GM19372 (cell line): ENCODE data around the gene ITSN1.

Experiments used
- ATAC-seq: cut with Tn5 transposase; IDR thresholded peaks from one replicate; pipeline ENCODE4 v1.9.1; 2021; ENCODE audit warnings: mild to moderate bottlenecking, low read depth, moderate library complexity; ENCODE audit not compliant: unreplicated experiment

The ITSN1 gene

GRCh38 chr21:33801424-33802405 lies 159.4 kb downstream of the ITSN1 start:
- ATAC-seq, result no peak

DNA sequence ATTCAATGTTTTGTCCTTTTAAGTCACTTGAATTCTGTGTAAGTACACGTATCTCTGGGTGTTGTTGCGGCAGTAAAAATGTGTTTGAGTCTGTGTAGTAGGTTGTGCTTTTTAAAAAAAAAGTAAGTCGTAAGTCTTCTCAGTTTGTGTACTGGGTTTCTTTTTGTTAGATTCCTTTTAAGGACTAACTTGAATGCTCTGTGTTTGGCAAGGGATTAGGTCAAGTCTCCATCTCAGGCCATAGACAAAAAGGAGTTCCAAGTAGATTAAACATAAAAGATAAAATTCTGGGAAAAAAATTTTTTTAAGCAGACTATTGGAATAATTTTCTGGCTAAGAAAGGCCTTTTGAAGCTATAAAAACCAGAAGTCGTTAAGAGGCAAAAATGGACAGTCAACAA lies 160.2 kb downstream of the ITSN1 start:
- ATAC-seq, result no peak

- no peak for ATAC-seq
These were observed 166.5 kb downstream of the ITSN1 start for GRCh38 chr21:33808715-33809367.

DNA sequence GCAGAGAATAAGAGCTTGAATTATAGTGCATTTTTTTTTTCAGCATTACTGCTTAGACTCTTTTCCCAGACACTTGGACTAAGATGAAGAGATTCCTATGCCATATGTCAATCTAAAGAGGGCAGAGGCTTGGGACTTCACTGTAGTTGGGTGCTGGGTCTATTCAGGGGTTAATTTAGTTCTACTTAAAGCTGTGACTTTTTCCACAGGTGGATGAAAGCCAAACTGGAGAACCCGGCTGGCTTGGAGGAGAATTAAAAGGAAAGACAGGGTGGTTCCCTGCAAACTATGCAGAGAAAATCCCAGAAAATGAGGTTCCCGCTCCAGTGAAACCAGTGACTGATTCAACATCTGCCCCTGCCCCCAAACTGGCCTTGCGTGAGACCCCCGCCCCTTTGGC lies 168.5 kb downstream of the ITSN1 start:
- ATAC-seq, result no peak

DNA sequence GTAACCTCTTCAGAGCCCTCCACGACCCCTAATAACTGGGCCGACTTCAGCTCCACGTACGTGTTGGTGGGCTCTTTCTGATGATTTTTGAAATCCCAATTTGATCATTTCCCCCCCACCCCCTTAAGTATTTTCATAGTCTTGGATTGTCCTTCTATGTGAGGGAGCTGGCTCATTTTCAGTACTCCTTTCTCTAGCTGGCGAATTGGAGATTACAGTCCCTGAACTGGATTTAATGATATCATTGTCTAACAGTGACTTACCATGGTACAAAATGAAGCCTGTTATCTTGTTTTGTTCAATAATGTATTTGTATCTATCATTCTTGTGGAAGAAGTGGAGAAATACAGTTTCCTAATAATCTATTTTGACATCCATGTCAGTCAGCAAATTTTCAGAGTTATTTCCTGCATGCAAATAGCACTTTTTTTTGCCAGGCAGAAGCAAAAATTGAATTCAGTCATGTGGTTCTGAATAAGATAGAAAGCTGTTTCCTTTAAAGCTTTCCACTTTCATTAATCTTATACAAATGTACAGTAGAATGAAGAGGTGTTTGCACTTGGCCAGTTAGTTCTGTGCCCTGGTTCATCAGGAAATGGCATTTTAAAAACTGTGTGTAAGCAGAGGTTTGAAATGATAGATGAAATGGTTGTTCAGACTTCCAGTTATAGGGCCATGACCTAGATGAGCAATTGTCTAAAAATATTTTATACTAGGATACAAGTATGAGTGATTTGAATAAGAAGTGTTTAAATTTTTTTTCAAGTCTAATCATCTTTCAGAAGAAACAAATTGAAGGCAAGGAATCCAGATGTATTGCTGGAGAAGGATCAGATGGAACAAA lies 169.1 kb downstream of the ITSN1 start:
- no peak for ATAC-seq

GRCh38 chr21:33813832-33814365 lies 171.6 kb downstream of the ITSN1 start:
- no peak for ATAC-seq

DNA sequence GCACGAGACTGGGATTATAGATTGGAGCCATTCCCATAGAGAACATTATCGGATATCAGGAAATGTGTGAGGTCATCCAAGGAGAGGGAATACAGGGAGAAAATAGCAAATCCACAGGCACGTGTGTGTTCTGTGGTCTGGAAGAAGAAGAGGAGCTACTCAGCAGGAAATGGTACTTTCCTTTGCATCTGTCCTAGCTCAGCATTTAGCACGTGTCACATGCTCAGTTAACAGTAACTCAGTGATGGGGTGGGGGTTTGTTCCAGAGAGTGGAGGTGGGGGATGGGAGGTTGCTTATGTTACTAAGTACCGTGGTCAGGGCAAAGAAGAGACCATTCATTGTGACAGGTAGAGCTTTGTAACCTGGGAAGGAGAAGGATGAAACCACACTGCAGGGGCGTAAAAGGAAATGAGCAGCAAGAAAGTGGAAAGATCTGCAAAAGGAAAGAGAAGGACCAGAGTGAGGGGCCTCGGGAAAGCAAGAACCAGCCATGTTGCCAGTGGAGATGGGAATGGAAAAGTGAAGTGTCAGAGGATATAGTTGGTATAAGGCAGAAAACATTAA lies 172.9 kb downstream of the ITSN1 start:
- ATAC-seq, result no peak

- no peak for ATAC-seq
These were observed 173.9 kb downstream of the ITSN1 start for GRCh38 chr21:33816174-33816573.

DNA sequence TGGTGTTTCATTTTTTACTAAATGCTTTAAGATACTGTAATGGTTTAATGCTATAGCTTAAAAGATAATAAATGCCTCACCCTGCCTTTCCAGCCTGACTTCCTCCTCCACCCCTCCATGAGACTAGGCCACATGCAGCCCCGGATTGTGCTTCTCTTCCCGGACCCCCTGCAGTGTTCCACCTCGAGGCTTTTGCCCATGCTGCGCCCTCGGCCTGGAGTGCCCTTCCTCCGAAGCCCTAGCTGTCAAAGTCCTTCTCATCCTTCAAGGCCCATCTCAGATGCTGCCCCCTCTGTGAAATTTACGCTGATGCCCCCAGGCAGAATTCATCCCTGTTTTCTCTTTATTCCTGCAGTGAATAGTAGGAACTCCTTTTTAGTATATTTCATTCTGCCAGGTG lies 174.8 kb downstream of the ITSN1 start:
- ATAC-seq, result no peak

- no peak for ATAC-seq
These were observed 175.6 kb downstream of the ITSN1 start for GRCh38 chr21:33817663-33818451.

DNA sequence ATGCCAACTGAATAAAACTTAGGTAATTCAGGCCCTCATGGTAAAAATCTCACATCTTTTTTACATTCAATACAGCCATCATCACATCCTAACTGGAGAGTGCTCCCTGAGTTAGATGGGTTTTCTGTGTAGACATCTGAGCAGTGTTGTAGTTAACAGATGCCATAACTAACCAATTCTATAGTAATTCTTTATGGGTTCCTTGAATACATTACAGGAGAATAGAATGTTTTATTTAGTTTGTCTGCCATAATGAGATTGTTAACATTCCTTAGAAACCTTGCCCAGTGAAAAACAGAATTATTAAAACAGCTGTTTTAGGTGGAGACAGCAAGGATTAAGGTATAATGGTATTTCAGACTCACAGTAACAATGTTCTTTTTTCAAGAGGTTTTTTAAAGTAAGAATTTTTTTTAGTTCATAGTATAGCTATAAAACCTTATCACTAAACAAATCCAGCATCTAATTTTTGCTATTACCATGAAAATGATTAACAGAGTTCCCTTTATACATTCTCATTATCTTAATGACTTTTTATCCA lies 178.0 kb downstream of the ITSN1 start:
- ATAC-seq, result no peak

DNA sequence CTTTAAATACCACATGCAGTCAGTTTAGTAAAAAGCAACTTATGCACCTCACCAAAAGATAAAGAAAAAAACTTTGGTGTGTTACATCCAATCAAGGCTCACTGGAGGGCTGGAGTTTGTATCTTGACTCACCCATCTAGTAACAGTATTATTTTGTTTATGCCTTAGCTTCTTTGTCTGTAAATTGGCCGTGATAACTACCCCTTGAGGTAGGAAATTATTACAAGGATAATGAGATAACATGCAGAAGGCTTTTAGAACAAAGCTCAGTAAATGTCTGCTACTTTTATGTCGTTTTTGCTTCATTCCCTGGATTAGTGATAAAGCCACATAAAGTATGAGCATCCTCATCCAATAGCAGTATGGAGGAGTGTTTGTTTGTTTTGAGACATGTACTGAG lies 178.5 kb downstream of the ITSN1 start:
- ATAC-seq, result no peak

DNA sequence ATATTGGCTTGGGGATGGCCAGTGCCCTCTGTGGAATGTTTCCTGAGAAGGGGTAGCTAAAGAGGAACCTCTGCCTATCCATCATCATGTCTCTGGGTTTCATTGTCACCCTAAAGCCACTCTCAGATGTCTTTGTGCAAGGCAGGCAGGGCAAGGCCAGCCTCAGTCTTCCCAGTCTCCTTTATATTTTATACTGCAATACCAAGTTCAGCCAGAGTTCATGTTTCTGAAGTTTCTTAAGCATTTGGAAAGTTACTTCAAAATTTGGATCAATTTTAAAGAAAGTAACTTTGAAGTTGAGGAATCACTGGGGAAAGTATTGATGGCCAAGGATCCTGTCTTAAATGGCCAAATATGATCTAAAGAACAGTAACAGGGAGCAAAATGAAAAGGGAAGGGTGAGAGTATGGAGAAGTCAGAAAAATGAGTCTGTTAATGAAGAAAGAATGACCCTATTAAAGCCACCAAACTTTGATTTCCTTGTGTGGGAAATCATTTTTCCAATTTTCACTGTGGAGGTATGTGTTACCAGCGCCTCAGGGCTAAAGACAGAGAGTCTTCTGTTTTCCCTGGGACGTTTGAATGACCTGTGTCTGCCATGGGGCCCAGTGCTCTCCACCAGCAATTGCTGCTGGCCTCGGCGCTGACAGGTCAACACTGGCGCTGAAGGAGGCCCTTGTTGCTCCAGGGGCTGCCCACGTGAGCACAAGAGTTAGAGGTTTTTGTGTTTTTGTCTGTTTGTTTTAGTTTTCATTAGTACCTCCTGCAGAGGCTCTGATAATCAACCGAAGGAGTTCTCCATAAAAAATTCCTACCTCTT lies 179.4 kb downstream of the ITSN1 start:
- no peak for ATAC-seq

GRCh38 chr21:33824156-33824941 lies 182.0 kb downstream of the ITSN1 start:
- no peak for ATAC-seq

DNA sequence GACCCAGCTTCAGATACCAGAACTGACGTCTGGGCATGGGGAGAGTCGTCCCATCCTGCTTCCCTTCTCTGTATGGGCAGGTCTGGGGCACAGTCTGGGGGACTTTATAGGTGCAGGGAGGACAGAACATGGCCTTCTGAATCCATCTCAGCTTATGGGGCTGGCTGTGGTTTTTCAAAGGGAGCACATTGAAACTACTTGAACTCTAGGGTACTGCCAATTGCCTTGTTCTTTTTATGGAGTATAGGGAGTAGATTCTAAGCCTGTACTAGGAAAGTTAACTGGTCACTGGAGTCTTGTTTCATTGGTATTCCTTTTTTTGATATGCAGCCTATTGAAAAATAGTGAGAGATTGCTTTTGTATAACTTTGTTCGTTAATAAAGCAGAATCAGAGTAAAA lies 183.1 kb downstream of the ITSN1 start:
- no peak for ATAC-seq

- ATAC-seq, result no peak
These were observed 183.6 kb downstream of the ITSN1 start for GRCh38 chr21:33825915-33826314.

GRCh38 chr21:33828083-33828482 lies 185.8 kb downstream of the ITSN1 start:
- no peak for ATAC-seq

DNA sequence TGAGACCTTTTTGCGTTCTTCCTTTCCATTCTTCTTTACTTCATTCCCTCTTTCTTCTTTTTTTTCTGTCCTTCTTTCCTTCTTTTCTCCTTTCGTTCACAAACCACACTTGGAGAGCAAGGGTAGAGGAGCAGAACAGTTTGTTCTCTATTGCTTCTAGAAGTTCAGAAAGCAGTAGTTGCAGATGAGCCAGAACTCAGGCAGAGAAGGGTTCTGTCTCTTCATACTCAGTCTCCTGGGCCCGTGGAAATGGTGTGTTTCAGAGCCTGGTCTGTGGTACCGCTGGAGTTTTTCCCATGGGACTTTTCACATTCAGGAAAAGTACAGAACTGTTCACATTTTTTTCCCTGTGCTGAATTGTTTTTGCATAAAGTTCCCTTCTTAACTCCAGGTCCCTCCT lies 186.3 kb downstream of the ITSN1 start:
- no peak for ATAC-seq
